ENCODE data around the gene GIMAP5.

The GIMAP5 gene

DNA sequence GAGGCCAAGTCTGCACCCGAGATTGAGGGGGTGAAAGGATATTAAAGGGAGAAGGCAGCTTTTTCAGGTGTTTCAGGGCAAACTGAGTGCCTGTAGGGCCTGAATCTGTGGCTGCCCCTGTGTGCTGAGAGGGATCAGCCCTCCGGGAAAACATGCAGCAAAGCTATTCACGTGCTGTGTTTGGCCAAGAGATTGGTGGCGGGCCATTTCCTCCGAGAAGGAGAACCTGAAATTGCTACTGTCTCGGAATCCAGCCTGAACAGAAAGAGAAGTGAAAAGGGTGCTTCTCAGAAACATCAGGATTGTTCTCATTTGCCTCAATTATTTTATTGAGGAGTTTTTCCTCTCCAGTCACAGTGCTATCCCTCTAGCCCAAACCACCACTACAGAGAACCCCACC, 16.0 kb downstream of the GIMAP5 start:
- H3K9ac ChIP-seq (ENCODE audit: low read length), result no peak overlapping the region
- H3K9me2 ChIP-seq (replicated peaks; ENCODE audit: insufficient read depth, low read length), result no peaks in the 10 kb centered on the region
- no peak overlapping the region for H3K4me2 ChIP-seq (ENCODE audit: low read depth, low read length)
- no peaks in the 10 kb centered on the region for H3K36me3 ChIP-seq (replicated peaks; ENCODE audit: insufficient read depth, low read length)
- no peak overlapping the region for H3K27ac ChIP-seq (ENCODE audit: low read length)
- no peaks in the 10 kb centered on the region for H3K27me3 ChIP-seq (replicated peaks; ENCODE audit: insufficient read depth, low read length)
- H3K4me3 ChIP-seq (ENCODE audit: low read length), result no peak overlapping the region
- no peak overlapping the region for H2AFZ ChIP-seq (ENCODE audit: low read length)
- H3F3A ChIP-seq (ENCODE audit: insufficient read depth, low read length), result no peaks in the 10 kb centered on the region
- H3K4me1 ChIP-seq (ENCODE audit: low read length), result no peaks in the 10 kb centered on the region
- TF ChIP-seq, protein P1, sequence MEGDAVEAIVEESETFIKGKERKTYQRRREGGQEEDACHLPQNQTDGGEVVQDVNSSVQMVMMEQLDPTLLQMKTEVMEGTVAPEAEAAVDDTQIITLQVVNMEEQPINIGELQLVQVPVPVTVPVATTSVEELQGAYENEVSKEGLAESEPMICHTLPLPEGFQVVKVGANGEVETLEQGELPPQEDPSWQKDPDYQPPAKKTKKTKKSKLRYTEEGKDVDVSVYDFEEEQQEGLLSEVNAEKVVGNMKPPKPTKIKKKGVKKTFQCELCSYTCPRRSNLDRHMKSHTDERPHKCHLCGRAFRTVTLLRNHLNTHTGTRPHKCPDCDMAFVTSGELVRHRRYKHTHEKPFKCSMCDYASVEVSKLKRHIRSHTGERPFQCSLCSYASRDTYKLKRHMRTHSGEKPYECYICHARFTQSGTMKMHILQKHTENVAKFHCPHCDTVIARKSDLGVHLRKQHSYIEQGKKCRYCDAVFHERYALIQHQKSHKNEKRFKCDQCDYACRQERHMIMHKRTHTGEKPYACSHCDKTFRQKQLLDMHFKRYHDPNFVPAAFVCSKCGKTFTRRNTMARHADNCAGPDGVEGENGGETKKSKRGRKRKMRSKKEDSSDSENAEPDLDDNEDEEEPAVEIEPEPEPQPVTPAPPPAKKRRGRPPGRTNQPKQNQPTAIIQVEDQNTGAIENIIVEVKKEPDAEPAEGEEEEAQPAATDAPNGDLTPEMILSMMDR (IDR thresholded peaks at IDR 0.05; ENCODE audit: low read length), result no peak
- TF ChIP-seq EZH2phosphoT487 (IDR thresholded peaks at IDR 0.05; ENCODE audit: low read length), result no peak
- no peak for TF ChIP-seq EZH2 (optimal IDR thresholded peaks at IDR 0.05; ENCODE audit: low read depth, low read length)
- no peaks in the 10 kb centered on the region for H3K9me3 ChIP-seq (replicated peaks; ENCODE audit: insufficient read depth, low read length)
- H3K79me2 ChIP-seq (ENCODE audit: low read length), result no peaks in the 10 kb centered on the region
- H4K20me1 ChIP-seq (ENCODE audit: insufficient read depth, low read length), result no peaks in the 10 kb centered on the region
- no peak for DNase-seq

DNA sequence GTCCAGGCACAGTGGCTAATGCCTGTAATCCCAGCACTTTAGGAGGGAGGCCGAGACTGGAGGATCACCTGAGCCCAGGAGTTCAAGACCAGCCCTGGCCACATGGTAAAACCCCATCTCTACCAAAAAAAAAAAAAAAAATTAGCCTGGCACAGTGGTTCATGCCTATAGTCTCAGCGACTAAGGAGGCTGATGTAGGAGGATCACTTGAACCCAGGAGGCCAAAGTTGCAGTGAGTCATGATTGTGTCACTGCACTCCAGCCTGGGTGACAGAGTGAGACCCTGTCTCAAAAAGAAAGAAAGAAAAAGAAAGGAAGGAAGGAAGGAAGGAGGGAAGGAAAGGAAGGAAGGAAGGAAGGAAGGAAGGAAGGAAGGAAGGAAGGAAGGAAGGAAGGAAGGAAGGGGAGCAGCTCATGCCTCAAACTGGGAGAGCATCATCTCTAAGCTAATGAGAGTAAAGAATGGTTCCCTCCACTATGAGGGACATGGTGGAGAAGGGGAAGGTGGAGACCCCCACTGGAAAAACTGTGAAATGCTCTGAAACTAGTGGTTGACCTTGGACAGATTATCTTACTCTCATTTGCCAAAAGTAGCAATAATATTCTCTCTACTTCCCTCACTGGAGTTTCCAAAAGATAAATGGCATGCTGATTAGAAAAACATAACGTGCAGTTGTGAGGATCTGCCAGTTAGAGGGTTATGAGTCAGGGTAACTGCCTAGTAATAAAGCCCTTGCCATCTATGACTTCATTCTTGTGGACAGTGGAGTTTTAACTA, 16.8 kb downstream of the GIMAP5 start:
- peak; percentile 25 for DNase-seq

DNA sequence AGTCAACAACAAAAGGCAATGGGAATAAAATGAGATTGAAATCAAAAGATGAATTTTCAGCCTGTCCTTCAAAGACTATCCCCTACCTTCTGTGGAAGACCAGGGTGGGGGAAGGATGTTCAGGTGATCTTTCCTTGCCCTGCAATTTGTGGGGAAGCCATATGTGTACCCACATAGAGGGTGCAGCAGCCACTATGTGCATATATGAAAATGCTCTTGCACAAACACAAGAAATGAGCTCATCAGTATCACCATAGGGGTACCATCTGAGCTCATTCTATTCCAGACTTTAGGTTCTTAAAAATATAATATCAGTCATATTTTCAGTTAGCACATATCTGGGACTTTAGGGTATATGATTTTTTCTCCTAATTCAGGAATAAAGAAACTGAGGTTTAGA, 17.7 kb downstream of the GIMAP5 start:
- Histone ChIP-seq H3K36me3 (replicated peaks; ENCODE audit: insufficient read depth, low read length) (no peaks in the 10 kb centered on the region), H3K4me2 (ENCODE audit: low read depth, low read length) (no peak overlapping the region), H4K20me1 (ENCODE audit: insufficient read depth, low read length) (no peaks in the 10 kb centered on the region), H3K79me2 (ENCODE audit: low read length) (no peaks in the 10 kb centered on the region), H3K9me3 (replicated peaks; ENCODE audit: insufficient read depth, low read length) (no peaks in the 10 kb centered on the region), H3K9ac (ENCODE audit: low read length) (no peak overlapping the region), H3K27ac (ENCODE audit: low read length) (no peak overlapping the region), H3F3A (ENCODE audit: insufficient read depth, low read length) (no peaks in the 10 kb centered on the region), H3K4me3 (ENCODE audit: low read length) (no peak overlapping the region), H3K4me1 (ENCODE audit: low read length) (no peaks in the 10 kb centered on the region), H3K9me2 (replicated peaks; ENCODE audit: insufficient read depth, low read length) (no peaks in the 10 kb centered on the region), H3K27me3 (replicated peaks; ENCODE audit: insufficient read depth, low read length) (no peaks in the 10 kb centered on the region), H2AFZ (ENCODE audit: low read length) (no peak overlapping the region)
- TF ChIP-seq, protein P1 (IDR thresholded peaks at IDR 0.05; ENCODE audit: low read length), result no peak
- TF ChIP-seq EZH2 (optimal IDR thresholded peaks at IDR 0.05; ENCODE audit: low read depth, low read length) (no peak), EZH2phosphoT487 (IDR thresholded peaks at IDR 0.05; ENCODE audit: low read length) (no peak)
- DNase-seq, result no peak

More for the DNA sequence above, 16.8 kb downstream of the GIMAP5 start:
- H3K4me2 ChIP-seq (ENCODE audit: low read depth, low read length), result no peak overlapping the region
- H3K79me2 ChIP-seq (ENCODE audit: low read length), result no peaks in the 10 kb centered on the region
- H3K27me3 ChIP-seq (replicated peaks; ENCODE audit: insufficient read depth, low read length), result no peaks in the 10 kb centered on the region
- H3K9ac ChIP-seq (ENCODE audit: low read length), result no peak overlapping the region
- H3K27ac ChIP-seq (ENCODE audit: low read length), result no peak overlapping the region
- H3K4me3 ChIP-seq (ENCODE audit: low read length), result no peak overlapping the region
- no peaks in the 10 kb centered on the region for H3K4me1 ChIP-seq (ENCODE audit: low read length)
- no peak overlapping the region for H2AFZ ChIP-seq (ENCODE audit: low read length)
- H4K20me1 ChIP-seq (ENCODE audit: insufficient read depth, low read length), result no peaks in the 10 kb centered on the region
- no peaks in the 10 kb centered on the region for H3K9me3 ChIP-seq (replicated peaks; ENCODE audit: insufficient read depth, low read length)
- no peaks in the 10 kb centered on the region for H3K36me3 ChIP-seq (replicated peaks; ENCODE audit: insufficient read depth, low read length)
- H3F3A ChIP-seq (ENCODE audit: insufficient read depth, low read length), result no peaks in the 10 kb centered on the region
- TF ChIP-seq, protein P1 (IDR thresholded peaks at IDR 0.05; ENCODE audit: low read length), result peak; percentile 52
- TF ChIP-seq EZH2 (optimal IDR thresholded peaks at IDR 0.05; ENCODE audit: low read depth, low read length) (no peak), EZH2phosphoT487 (IDR thresholded peaks at IDR 0.05; ENCODE audit: low read length) (no peak)
- H3K9me2 ChIP-seq (replicated peaks; ENCODE audit: insufficient read depth, low read length), result no peaks in the 10 kb centered on the region

Measured in MM.1S (cell line).